ENCODE measurements around the gene COX7A2. TPM values are rescaled to one million over a fixed set of nuclear protein-coding genes. Genes with fewer than 3 reads are reported as not detected.

Gene COX7A2
- total RNA-seq, 2 experiments from 2014 or later: 481 to 485 TPM

DNA sequence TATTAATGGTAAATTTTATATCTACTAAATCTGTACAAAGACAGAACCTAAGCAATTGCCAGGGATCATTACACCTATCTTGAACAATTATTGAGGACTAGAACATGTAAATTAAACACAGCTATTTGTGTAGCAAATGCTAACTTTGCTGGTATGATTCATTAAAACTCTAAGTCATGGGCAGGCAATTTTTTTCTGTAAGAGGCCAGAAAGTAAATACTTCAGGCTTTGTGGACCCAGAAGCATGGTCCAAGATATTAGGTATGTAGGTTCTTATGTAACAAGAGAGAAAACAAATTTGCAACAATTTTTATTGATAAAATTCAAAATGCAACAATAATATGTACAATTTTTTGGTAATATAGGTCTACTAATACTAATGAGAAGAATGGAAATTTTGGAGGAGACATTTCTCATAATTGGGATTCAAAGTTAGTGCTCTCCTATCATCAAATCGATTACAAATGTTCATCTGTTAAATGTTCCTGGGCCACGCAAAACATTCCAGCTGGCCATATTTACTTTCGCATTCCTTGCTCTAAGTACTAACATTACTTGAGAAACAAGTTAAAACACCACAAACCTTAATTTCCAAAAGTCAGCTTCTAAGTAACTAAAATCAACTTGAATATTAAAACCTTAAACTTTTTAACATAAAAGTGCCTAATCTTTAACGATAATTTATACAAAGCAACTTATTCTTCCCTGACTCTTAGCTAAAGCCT lies 36.7 kb upstream of the COX7A2 start:
- H3K4me1 Mint-ChIP-seq (ENCODE audit: low read depth): peaks cover 55% of the 10 kb centered on the region
- TF ChIP-seq, protein P1, sequence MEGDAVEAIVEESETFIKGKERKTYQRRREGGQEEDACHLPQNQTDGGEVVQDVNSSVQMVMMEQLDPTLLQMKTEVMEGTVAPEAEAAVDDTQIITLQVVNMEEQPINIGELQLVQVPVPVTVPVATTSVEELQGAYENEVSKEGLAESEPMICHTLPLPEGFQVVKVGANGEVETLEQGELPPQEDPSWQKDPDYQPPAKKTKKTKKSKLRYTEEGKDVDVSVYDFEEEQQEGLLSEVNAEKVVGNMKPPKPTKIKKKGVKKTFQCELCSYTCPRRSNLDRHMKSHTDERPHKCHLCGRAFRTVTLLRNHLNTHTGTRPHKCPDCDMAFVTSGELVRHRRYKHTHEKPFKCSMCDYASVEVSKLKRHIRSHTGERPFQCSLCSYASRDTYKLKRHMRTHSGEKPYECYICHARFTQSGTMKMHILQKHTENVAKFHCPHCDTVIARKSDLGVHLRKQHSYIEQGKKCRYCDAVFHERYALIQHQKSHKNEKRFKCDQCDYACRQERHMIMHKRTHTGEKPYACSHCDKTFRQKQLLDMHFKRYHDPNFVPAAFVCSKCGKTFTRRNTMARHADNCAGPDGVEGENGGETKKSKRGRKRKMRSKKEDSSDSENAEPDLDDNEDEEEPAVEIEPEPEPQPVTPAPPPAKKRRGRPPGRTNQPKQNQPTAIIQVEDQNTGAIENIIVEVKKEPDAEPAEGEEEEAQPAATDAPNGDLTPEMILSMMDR (IDR thresholded peaks at IDR 0.05): no peak
- H3K27me3 Mint-ChIP-seq: no peaks in the 10 kb centered on the region
- H3K4me3 Mint-ChIP-seq: no peak overlapping the region
- DNase-seq (no peak), ATAC-seq (no peak)
- CTCF ChIA-PET: interaction anchor here (0.7 to 2.1 kb wide), 4 partner anchors 8 to 37 kb away, joined by 3 to 15 read pairs (median 6); partner anchors contain the start of gene COX7A2
- intact Hi-C loops (cut with micrococcal nuclease): loop anchor here (5.0 kb wide), 1 partner anchor 332 kb away; no protein-coding TSS in a partner anchor
- H3K36me3 Mint-ChIP-seq (ENCODE audit: low read depth): peaks cover 23% of the 10 kb centered on the region
- POLR2A ChIA-PET: interaction anchor here (1.3 to 2.5 kb wide), 2 partner anchors 37 to 1760 kb away, joined by 4 to 9 read pairs; partner anchors contain the start of gene COX7A2
- H3K27ac Mint-ChIP-seq: no peak overlapping the region
- H3K9me3 Mint-ChIP-seq: no peaks in the 10 kb centered on the region

DNA sequence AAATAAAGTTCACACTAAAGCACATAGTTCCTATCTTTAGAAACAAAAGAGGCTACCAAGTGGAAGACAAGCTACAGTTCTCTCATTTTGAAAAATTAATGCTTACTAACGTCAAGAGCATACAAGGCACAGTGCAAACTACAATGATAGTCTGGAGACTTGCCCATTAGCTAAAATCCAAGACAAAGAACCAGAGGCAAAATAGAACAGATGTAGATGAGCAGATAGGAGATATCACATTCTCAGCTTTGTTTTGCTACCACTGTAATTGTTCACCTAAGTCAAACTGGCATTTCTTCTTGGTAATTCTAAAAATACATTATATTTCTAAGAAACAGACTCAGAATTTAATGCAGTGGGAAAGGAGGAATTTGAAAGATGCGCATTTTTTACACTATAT lies 35.8 kb upstream of the COX7A2 start:
- intact Hi-C loops (cut with micrococcal nuclease): no loop called here
- H3K27ac Mint-ChIP-seq: no peak overlapping the region
- no peaks in the 10 kb centered on the region for H3K27me3 Mint-ChIP-seq
- ChIA-PET POLR2A (interaction anchor here (2.5 kb wide), 1 partner anchor 36 kb away, joined by 9 read pairs; the partner anchor contains the start of gene COX7A2), CTCF (interaction anchor here (0.6 to 2.1 kb wide), 6 partner anchors 10 to 70 kb away, joined by 3 to 15 read pairs (median 4); no protein-coding TSS in a partner anchor)
- no peak overlapping the region for H3K4me3 Mint-ChIP-seq
- TF ChIP-seq, protein P1 (IDR thresholded peaks at IDR 0.05): no peak
- peaks cover 29% of the 10 kb centered on the region for H3K36me3 Mint-ChIP-seq (ENCODE audit: low read depth)
- DNase-seq (no peak), ATAC-seq (no peak)
- H3K9me3 Mint-ChIP-seq: no peaks in the 10 kb centered on the region
- peaks cover 60% of the 10 kb centered on the region for H3K4me1 Mint-ChIP-seq (ENCODE audit: low read depth)

DNA sequence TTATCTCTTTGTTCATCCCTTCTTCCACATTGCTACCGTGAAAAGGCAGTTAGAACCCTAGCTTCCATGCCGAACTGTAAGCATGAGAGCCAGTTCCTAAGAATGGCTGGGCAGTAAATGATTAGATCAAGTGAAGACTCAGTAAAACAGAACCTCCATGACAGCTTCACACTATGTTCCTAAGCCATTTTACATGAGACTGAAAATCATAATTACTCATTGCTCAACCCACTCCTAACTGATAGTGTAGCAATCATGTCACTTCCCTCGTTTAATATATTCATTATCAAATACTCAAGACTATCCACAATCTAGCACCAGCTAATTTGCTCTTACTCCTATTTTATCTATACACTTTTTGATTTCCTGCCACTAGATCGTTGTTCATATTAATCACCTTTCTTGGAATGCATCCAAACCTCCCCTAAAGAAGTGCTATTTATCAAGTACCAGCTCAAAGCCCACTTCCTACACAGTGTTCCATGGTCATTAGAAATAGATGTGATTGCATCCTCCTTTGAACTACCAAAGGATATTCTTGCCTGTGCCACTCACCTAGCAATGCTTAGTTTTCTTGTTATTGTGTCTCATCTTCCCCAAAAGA lies 35.0 kb upstream of the COX7A2 start:
- POLR2A ChIA-PET: interaction anchor here (2.5 kb wide), 1 partner anchor 35 kb away, joined by 9 read pairs; the partner anchor contains the start of gene COX7A2
- ATAC-seq: peak; percentile 60
- DNase-seq: no peak
- intact Hi-C loops (cut with micrococcal nuclease): no loop called here
- CTCF ChIA-PET: interaction anchor here (1.0 to 2.1 kb wide), 6 partner anchors 11 to 248 kb away, joined by 3 to 15 read pairs (median 4); no protein-coding TSS in a partner anchor
- TF ChIP-seq, protein P1 (IDR thresholded peaks at IDR 0.05): no peak
- Mint-ChIP-seq H3K27ac (peak overlapping the region; percentile 69), H3K27me3 (no peaks in the 10 kb centered on the region), H3K4me3 (peak overlapping the region; percentile 3), H3K4me1 (ENCODE audit: low read depth) (peaks cover 68% of the 10 kb centered on the region), H3K9me3 (no peaks in the 10 kb centered on the region), H3K36me3 (ENCODE audit: low read depth) (peaks cover 37% of the 10 kb centered on the region)

DNA sequence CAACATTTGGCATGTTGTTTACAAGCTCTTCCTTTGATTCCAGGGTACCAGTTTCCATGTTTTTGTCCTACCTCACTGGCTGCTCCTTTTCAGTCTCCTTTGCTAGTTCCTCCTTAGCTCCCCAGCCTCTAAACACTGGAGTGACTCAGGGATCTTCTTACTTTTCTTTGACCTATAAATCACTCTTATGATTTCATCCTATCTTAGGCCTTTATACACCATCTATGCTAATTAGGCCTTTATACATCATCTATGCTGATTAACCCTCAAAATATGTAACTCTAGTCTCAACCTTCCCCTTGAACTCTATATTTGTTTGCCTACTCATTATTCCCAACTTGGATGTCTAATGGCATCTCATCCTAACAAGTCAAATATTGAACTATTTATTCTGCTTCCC lies 31.5 kb upstream of the COX7A2 start:
- POLR2A ChIA-PET: interaction anchor here (0.7 kb wide), 1 partner anchor 9 kb away, joined by 4 read pairs; no protein-coding TSS in a partner anchor
- H3K27me3 Mint-ChIP-seq: no peaks in the 10 kb centered on the region
- CTCF ChIA-PET: interaction anchor here (1.2 to 2.7 kb wide), 2 partner anchors 8 to 22 kb away, joined by 4 to 14 read pairs; no protein-coding TSS in a partner anchor
- H3K9me3 Mint-ChIP-seq: peaks cover 2% of the 10 kb centered on the region
- H3K27ac Mint-ChIP-seq: peak overlapping the region; percentile 37
- H3K4me1 Mint-ChIP-seq (ENCODE audit: low read depth): peaks cover 77% of the 10 kb centered on the region
- peaks cover 62% of the 10 kb centered on the region for H3K36me3 Mint-ChIP-seq (ENCODE audit: low read depth)
- H3K4me3 Mint-ChIP-seq: no peak overlapping the region
- no peak for DNase-seq
- intact Hi-C loops (cut with micrococcal nuclease): no loop called here
- TF ChIP-seq, protein P1 (IDR thresholded peaks at IDR 0.05): no peak
- ATAC-seq: peak; percentile 57
